ENCODE measurements around the gene CDC42EP2.

Gene CDC42EP2

GRCh38 chr11:65300621-65301275, 13.9 kb upstream of the CDC42EP2 start:
- no peak for FAIRE-seq
- TF ChIP-seq POLR2A (IDR thresholded peaks at IDR 0.05; ENCODE audit: low read depth, low read length) (no peak), TAF1 (IDR thresholded peaks at IDR 0.05; ENCODE audit: borderline replicate concordance, low read depth, low read length) (no peak), POLR2AphosphoS5 (IDR thresholded peaks at IDR 0.05; ENCODE audit: low read depth, low read length) (no peak)
- no peak for DNase-seq (ENCODE audit: insufficient read length)

- TF ChIP-seq POLR2A (IDR thresholded peaks at IDR 0.05; ENCODE audit: low read depth, low read length) (no peak), POLR2AphosphoS5 (IDR thresholded peaks at IDR 0.05; ENCODE audit: low read depth, low read length) (no peak), TAF1 (IDR thresholded peaks at IDR 0.05; ENCODE audit: borderline replicate concordance, low read depth, low read length) (no peak)
- FAIRE-seq: no peak
- no peak for DNase-seq (ENCODE audit: insufficient read length)
Measured at GRCh38 chr11:65301491-65302329, 13.0 kb upstream of the CDC42EP2 start.

DNA sequence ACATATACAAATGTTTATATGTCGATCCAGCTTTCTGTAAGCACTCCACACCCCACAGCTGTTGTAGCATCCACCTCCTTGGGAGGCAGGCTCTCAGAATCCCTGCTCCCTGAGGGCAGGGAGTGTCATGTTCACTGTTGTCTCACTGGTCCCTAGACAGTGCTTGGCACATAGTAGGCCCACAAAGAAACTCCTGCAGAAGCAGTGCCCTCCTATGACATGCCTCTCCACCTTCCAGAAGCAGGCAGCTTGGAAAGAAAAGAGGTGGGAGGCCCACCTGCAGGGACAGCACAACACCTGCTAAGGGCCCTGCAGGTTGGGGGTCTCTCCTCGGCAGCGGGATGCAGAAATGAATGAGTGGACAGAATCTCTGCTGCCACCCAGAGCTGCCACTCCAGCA, 11.1 kb upstream of the CDC42EP2 start:
- DNase-seq (ENCODE audit: insufficient read length): no peak
- no peak for FAIRE-seq
- no peak for TF ChIP-seq POLR2A (IDR thresholded peaks at IDR 0.05; ENCODE audit: low read depth, low read length)
- TF ChIP-seq TAF1 (IDR thresholded peaks at IDR 0.05; ENCODE audit: borderline replicate concordance, low read depth, low read length): no peak

GRCh38 chr11:65304110-65304509, 10.6 kb upstream of the CDC42EP2 start:
- no peak for DNase-seq (ENCODE audit: insufficient read length)
- FAIRE-seq: peak; percentile 9
- no peak for TF ChIP-seq POLR2A (IDR thresholded peaks at IDR 0.05; ENCODE audit: low read depth, low read length)
- no peak for TF ChIP-seq POLR2AphosphoS5 (IDR thresholded peaks at IDR 0.05; ENCODE audit: low read depth, low read length)
- no peak for TF ChIP-seq TAF1 (IDR thresholded peaks at IDR 0.05; ENCODE audit: borderline replicate concordance, low read depth, low read length)

DNA sequence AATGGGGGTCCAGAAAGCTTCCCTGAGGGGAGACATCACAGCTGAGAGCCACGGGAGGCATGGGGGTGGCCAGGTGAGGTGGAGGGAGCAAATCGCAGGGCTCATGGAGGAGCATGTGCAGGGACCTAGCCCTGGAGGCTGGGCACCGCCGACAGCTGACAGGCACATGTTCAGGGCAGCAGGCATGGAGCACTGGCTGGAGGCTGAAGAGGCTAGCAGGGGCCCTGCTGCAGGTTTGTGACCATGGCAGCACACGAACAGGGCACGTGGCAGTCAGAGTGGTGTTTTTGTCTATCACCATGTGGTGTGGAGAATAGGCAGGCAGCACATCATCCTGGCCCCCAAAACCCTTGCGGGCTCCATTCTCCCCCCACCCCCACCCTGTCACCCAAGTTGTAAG, 10.1 kb upstream of the CDC42EP2 start:
- FAIRE-seq: no peak
- TF ChIP-seq POLR2AphosphoS5 (IDR thresholded peaks at IDR 0.05; ENCODE audit: low read depth, low read length) (no peak), POLR2A (IDR thresholded peaks at IDR 0.05; ENCODE audit: low read depth, low read length) (no peak), TAF1 (IDR thresholded peaks at IDR 0.05; ENCODE audit: borderline replicate concordance, low read depth, low read length) (no peak)
- DNase-seq (ENCODE audit: insufficient read length): no peak

- DNase-seq (ENCODE audit: insufficient read length) (no peak), FAIRE-seq (no peak)
- TF ChIP-seq POLR2A (IDR thresholded peaks at IDR 0.05; ENCODE audit: low read depth, low read length) (no peak), POLR2AphosphoS5 (IDR thresholded peaks at IDR 0.05; ENCODE audit: low read depth, low read length) (no peak), TAF1 (IDR thresholded peaks at IDR 0.05; ENCODE audit: borderline replicate concordance, low read depth, low read length) (no peak)
Measured at GRCh38 chr11:65305501-65306268, 9.0 kb upstream of the CDC42EP2 start.

DNA sequence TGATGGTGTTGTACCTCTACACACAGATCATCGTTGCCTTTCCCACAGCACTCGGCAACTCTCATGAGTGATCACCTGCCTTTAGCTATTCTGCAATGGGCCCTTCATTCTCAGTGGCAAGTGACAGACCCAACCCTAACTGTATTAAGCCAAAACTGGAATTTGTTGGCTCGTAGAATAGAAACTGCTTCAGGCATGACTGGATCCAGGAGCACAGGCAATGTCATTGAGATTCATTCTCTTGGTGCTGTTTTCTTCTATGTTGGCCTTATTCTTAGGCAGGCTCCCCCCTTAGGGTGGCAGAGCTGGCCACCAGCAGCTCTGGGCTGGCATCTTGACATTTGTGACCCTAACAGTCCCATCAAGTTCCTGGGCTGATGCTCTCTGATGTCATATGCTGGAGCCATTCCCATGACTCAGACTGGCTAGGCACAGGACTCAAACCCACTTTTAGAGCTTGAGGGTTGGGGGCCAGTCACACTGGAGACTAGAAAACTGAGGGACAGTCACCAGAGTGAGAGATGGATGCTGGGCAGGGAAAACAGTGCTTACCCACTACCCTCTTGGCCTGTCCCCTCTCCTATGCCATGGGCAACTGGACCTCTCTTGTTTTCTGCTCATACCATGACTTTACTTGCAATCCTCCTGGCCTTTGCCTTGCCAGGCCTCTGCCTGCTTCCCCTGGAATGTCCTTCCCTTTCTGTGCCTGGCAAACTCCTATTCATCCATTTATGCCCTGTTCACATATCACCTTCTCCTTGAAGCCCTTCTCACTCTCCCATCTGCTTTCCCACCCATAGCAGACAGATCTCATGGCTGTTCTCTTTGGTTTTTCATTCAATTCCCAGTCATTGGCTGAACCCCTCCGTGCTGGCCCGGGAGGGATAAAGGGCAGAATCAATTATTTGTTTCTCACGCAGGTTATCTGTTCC, 7.1 kb upstream of the CDC42EP2 start:
- no peak for FAIRE-seq
- TF ChIP-seq POLR2AphosphoS5 (IDR thresholded peaks at IDR 0.05; ENCODE audit: low read depth, low read length): no peak
- no peak for TF ChIP-seq TAF1 (IDR thresholded peaks at IDR 0.05; ENCODE audit: borderline replicate concordance, low read depth, low read length)
- no peak for TF ChIP-seq POLR2A (IDR thresholded peaks at IDR 0.05; ENCODE audit: low read depth, low read length)

DNA sequence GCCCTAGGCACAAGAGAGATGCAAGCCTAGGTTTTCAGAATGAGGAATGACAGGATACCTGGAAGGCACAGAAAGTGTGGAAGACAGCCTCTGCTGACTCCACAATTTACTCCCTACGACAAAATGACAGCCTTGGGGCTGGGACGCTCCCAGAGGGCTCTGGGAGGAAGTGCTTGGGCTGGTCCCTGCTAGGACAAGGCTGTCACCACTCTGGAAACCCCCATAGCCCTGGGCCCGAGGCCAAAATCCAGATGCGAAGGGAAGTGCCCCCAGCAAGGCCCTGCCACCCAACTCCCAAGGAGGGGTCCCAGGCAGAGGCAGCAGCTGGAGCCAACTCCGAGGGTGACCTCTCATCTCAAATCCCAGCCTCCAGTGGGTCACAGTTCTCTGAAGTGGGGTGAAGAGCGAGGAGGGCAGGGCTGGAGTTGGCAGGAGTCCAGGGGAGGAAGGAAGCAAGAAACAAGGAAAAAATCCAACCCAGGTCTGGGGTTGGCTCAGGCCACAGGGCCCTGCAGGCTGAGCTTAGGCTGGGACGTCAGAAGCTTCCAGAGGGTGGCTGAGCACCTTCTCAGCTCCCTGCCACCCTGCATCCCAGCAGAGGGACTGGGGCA, 6.3 kb upstream of the CDC42EP2 start:
- TF ChIP-seq POLR2AphosphoS5 (IDR thresholded peaks at IDR 0.05; ENCODE audit: low read depth, low read length) (no peak), TAF1 (IDR thresholded peaks at IDR 0.05; ENCODE audit: borderline replicate concordance, low read depth, low read length) (no peak), POLR2A (IDR thresholded peaks at IDR 0.05; ENCODE audit: low read depth, low read length) (no peak)
- FAIRE-seq (peak; percentile 48), DNase-seq (ENCODE audit: insufficient read length) (no peak)

More for the DNA sequence above, 7.1 kb upstream of the CDC42EP2 start:
- no peak for DNase-seq (ENCODE audit: insufficient read length)

GRCh38 chr11:65309006-65309405, 5.7 kb upstream of the CDC42EP2 start:
- no peak for DNase-seq (ENCODE audit: insufficient read length)
- no peak for FAIRE-seq
- TF ChIP-seq TAF1 (IDR thresholded peaks at IDR 0.05; ENCODE audit: borderline replicate concordance, low read depth, low read length) (no peak), POLR2A (IDR thresholded peaks at IDR 0.05; ENCODE audit: low read depth, low read length) (no peak), POLR2AphosphoS5 (IDR thresholded peaks at IDR 0.05; ENCODE audit: low read depth, low read length) (no peak)

- FAIRE-seq: no peak
- no peak for TF ChIP-seq POLR2AphosphoS5 (IDR thresholded peaks at IDR 0.05; ENCODE audit: low read depth, low read length)
- DNase-seq (ENCODE audit: insufficient read length): no peak
Measured at GRCh38 chr11:65310215-65310614, 4.5 kb upstream of the CDC42EP2 start.

Measured in GM12892 (cell line).